Measurements from ENCODE around the gene SCGB3A1. TPM values are rescaled to one million over a fixed set of nuclear protein-coding genes. Genes with fewer than 3 reads are reported as not detected.

Gene SCGB3A1
- polyA plus RNA-seq, 2 of the 4 experiments (the other 2 are of a cell fraction), result not detected

DNA sequence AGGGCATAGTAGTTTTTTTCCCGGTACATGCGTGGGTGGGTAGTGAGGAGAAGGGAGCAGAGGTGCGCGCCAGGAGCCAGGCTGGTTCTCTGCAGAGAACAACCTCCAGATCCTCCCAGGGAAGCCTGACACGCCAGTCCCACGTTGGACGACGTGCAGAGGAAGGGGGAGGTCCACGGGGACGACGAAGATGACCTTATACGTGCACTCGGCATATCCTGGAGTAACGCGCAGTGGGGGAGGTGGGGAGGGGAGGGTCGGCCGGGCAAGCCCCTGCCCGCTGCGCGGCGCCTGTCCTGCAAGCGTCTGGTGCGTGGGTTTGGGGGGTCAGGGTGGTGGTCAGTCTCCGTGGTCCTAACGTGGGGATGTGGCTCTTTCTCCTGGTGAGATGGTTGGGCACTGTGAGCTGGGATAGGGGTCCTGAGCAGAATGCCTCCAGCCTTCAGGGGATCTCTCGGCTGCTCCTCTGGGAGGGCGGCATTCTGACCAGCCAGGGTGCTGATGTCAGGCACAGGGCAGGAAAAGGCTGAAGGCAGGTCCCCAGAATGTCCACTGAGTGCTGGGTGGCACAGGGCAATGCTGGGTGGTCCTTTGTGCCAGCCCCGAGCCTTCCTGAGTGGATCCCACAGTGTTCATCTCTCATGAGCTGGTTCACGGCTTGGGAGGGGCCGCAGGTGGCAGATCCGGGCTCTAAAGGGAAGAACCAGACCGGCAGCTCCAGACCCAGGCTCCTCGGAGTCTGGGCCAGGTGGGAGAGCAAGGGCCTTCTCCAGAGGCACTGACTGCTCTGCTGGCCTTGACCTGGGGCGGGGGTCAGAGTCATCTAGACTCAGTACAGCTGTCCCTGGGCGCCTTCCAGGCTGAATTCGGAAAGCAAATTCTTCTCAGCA lies 10.5 kb upstream of the SCGB3A1 start:
- no peak overlapping the region for H3K4me2 ChIP-seq
- H3K4me1 ChIP-seq, result no peaks in the 10 kb centered on the region
- 73% methylated on average over 24 of the region's 36 CpGs for WGBS (ENCODE audit: missing lambda C conversion rate)
- H3K9me3 ChIP-seq, result no peaks in the 10 kb centered on the region
- ChIA-PET POLR2A (no interaction called here), CTCF (interaction anchor here (0.6 to 1.2 kb wide), 3 partner anchors 9 to 469 kb away, joined by 3 to 4 read pairs (median 4); no protein-coding TSS in a partner anchor)
- ATAC-seq, result no peak
- no peak for FAIRE-seq
- no peak overlapping the region for H3K27ac ChIP-seq
- TF ChIP-seq POLR2A (IDR thresholded peaks at IDR 0.05; ENCODE audit: low read length), result no peak
- no peak for TF ChIP-seq ESRRA (IDR thresholded peaks at IDR 0.05; ENCODE audit: borderline replicate concordance, low read length)
- no peak for TF ChIP-seq CEBPB (IDR thresholded peaks at IDR 0.05)
- no peak for TF ChIP-seq ZFP36 (IDR thresholded peaks at IDR 0.05; ENCODE audit: borderline replicate concordance, partially characterized antibody)
- no peak for TF ChIP-seq USF2 (IDR thresholded peaks at IDR 0.05)
- TF ChIP-seq CHD4 (IDR thresholded peaks at IDR 0.05; ENCODE audit: borderline replicate concordance), result no peak
- TF ChIP-seq KDM5A (IDR thresholded peaks at IDR 0.05), result no peak
- no peak for TF ChIP-seq CTCF (IDR thresholded peaks at IDR 0.05)
- TF ChIP-seq GATA3 (IDR thresholded peaks at IDR 0.05; ENCODE audit: borderline replicate concordance), result no peak
- TF ChIP-seq SREBF2 (IDR thresholded peaks at IDR 0.05), result no peak
- no peak for TF ChIP-seq MAFK (IDR thresholded peaks at IDR 0.05; ENCODE audit: partially characterized antibody)
- no peak for TF ChIP-seq TP53 (CRISPR knock-in tag; IDR thresholded peaks at IDR 0.05)
- no peak for DNase-seq (ENCODE audit: low read depth in 1 of 2, low spot score in 1 of 2)
- H3K4me3 ChIP-seq, result no peak overlapping the region

DNA sequence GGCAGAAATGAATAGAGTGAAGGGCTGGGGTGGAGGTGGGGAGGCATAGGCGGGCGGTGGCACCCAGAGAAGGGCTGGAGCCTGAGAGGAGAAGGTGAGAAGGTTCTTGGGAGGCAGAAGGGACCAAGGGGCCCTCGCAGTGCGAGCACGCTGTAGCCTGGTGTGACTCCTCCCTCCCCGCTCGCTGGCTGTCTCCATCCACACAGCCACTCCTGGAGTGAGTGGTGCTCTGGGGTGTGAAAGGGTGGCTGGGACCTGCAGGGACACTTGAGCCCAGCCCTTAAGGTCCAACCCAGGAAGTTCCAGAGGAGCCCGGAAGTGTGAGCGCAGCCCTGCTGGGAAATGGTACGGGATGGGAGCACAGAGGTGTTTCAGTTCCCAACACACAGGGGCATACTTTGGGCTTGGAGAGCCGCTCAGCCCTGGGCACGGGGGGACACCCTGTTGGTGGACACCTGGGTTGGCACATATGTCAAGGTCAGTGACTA lies 9.3 kb upstream of the SCGB3A1 start:
- Histone ChIP-seq H3K9me3 (no peaks in the 10 kb centered on the region), H3K4me1 (no peaks in the 10 kb centered on the region), H3K27ac (no peak overlapping the region), H3K4me2 (no peak overlapping the region), H3K4me3 (no peak overlapping the region)
- FAIRE-seq, result no peak
- ChIA-PET POLR2A (no interaction called here), CTCF (interaction anchor here (0.6 to 1.0 kb wide), 2 partner anchors 7 to 146 kb away, joined by 3 read pairs; no protein-coding TSS in a partner anchor)
- 74% methylated on average over 12 of the region's 12 CpGs for WGBS (ENCODE audit: missing lambda C conversion rate)
- no peak for ATAC-seq
- TF ChIP-seq TP53 (CRISPR knock-in tag; IDR thresholded peaks at IDR 0.05) (no peak), POLR2AphosphoS2 (conservative IDR thresholded peaks at IDR 0.05; ENCODE audit: low read length) (no peak), HOXA7 (CRISPR knock-in tag; IDR thresholded peaks at IDR 0.05) (no peak), ZC3H11A (IDR thresholded peaks at IDR 0.05) (no peak)
- no peak for DNase-seq (ENCODE audit: low read depth in 1 of 2, low spot score in 1 of 2)

GRCh38 chr5:180599981-180600553 lies 8.8 kb upstream of the SCGB3A1 start:
- H3K4me1 ChIP-seq, result no peaks in the 10 kb centered on the region
- CTCF ChIA-PET, result interaction anchor here (1.0 to 1.2 kb wide), 2 partner anchors 8 to 306 kb away, joined by 3 to 8 read pairs; no protein-coding TSS in a partner anchor

More at GRCh38 chr5:180599981-180600553, 8.8 kb upstream of the SCGB3A1 start:
- Histone ChIP-seq H3K4me3 (no peak overlapping the region), H3K4me2 (no peak overlapping the region), H3K27ac (no peak overlapping the region), H3K9me3 (no peaks in the 10 kb centered on the region)
- POLR2A ChIA-PET, result no interaction called here
- FAIRE-seq (no peak), ATAC-seq (no peak), DNase-seq (ENCODE audit: low read depth in 1 of 2, low spot score in 1 of 2) (no peak)
- WGBS (ENCODE audit: missing lambda C conversion rate), result 70% methylated on average over 16 of the region's 16 CpGs
- TF ChIP-seq RAD21 (conservative IDR thresholded peaks at IDR 0.05 in 1 of 2, IDR thresholded peaks at IDR 0.05 in 1 of 2), result no peak
- TF ChIP-seq CEBPB (IDR thresholded peaks at IDR 0.05), result no peak
- no peak for TF ChIP-seq NR3C1 (IDR thresholded peaks at IDR 0.05)
- no peak for TF ChIP-seq KDM1A (IDR thresholded peaks at IDR 0.05; ENCODE audit: low read depth)
- no peak for TF ChIP-seq HES2 (IDR thresholded peaks at IDR 0.05)
- no peak for TF ChIP-seq HEYL (CRISPR knock-in tag; IDR thresholded peaks at IDR 0.05)
